Activated naive CD8-positive, alpha-beta T cell treated with anti-CD3 and anti-CD28 coated beads for 36 hours (primary cell): Measurements from ENCODE around the gene ISL2. TPM values are rescaled to one million over a fixed set of nuclear protein-coding genes. Genes with fewer than 3 reads are reported as not detected.

Experiments used
- total RNA-seq, 2 experiments: library from RNA; stranded (reverse); gene quantifications; one replicate each; pipeline ENCODE4 v1.2.3, GENCODE V29; 2021

Gene ISL2
- total RNA-seq, 2 experiments from 2014 or later = 0.22 TPM; not detected in 1

Other genes with a start within 250 kb of the ISL2 start
- gene ETFA, start 25.3 kb upstream of the ISL2 start, total RNA-seq = 100 to 1,000 TPM; 166 to 168 TPM